HG03135 (cell line): ENCODE measurements around the gene TNFRSF8.
"Not testable (repeated sequence)": the region's sequence is repeated elsewhere in the genome, so short reads cannot be mapped to it uniquely, and the experiment has no call there.

Experiments used
- ATAC-seq: cut with Tn5 transposase; IDR thresholded peaks from one replicate; pipeline ENCODE4 v1.9.1; 2021; ENCODE audit warnings: mild to moderate bottlenecking, moderate library complexity; ENCODE audit not compliant: unreplicated experiment

Gene TNFRSF8

DNA sequence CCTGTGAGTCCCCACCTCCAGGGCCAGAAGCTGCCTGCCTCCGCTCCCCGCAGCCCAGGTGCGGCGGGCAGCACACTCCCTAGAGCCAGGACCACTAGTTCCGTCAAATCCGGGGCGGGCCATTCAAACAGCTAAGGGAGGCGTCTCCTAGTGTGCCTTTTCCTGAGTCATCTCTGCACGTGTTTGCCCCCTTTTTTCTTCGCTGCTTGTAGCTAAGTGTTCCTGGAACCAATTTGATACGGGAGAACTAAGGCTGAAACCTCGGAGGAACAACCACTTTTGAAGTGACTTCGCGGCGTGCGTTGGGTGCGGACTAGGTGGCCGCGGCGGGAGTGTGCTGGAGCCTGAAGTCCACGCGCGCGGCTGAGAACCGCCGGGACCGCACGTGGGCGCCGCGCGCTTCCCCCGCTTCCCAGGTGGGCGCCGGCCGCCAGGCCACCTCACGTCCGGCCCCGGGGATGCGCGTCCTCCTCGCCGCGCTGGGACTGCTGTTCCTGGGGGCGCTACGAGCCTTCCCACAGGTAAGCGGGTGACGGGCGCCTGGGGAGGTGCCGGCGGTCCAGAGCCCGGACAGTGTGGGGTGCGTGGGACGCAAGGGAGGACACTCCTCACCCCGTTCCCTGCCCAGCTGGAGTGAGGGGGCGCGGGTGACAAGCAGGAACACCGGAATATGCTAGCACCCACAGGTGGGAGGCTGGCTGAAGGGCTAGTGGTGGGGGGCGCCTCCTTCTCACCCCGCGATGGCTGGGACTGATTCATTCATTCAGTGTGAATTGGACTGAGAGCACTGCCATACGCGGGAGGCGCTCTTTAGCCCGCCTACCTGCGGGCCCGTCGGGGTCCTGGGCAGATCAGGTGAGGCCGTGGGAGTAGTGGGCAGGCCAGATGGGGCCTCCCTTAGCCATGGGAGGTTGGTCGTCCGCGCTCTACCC is at the start of gene TNFRSF8:
TSS of gene TNFRSF8 (plus strand) at position 163 of the 932 bp plus-strand sequence. CDS start at position 459, 296 bp downstream.
- ATAC-seq, result no peak

DNA sequence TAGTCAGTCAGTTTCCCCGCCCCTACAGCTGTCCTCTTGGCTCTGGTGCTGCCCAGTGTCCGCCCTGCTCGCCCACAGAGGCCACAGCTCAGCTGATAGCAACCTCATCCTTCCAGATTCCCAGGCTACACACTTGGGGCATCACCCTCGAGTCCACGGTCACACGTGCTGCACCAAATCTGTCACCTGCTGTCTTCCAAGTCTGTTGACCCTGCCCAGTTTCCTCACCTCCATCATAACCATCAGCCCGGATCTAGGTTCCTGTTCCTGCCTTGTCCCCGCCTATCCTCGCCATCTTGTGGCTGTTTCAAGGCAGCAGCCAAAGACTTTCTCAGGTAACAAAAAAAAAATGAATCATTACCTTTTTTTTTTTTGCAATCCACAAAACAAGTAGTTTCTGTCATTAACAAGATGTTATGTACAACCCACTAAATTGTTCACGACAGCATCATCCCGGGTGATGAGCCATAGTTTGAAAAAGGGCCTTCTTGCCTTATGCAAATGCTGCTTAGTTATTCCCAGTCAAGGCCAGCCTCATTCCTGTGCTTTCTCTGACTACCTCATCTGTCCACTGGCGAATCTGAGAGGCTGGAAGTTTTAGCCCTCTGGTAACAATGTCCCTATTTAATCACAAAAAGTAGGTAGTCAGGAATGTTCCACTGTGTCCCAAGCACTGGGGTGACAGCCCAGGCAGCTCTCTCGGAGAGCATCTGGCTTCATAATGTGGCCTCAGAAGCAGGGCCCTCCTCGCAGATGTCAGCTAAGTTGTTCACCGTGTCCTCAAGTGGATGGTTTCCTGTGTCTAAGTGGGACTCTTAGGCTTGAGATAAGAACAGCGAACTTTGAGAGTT is 48.7 kb upstream of the TNFRSF8 start:
- no peak for ATAC-seq

DNA sequence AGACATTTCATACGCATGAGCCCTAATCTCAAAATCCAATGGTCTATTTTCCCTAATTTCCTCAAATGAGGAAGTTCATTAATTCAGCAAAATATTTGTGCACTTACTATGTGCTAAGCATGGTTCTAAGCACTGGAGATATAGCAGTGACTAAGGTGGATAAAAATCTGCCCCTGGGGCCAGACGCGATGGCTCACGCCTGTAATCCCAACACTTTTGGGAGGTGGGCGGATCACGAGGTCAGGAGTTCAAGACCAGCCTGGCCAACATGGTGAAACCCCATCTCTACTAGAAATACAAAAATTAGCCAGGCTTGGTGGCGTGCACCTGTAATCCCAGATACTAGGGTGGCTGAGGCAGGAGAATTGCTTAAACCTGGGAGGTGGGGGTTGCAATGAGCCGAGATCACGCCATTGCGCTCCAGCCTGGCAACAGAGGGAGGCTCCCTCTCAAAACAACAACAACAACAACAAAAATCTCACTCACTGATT is 48.1 kb upstream of the TNFRSF8 start:
- no peak for ATAC-seq

DNA sequence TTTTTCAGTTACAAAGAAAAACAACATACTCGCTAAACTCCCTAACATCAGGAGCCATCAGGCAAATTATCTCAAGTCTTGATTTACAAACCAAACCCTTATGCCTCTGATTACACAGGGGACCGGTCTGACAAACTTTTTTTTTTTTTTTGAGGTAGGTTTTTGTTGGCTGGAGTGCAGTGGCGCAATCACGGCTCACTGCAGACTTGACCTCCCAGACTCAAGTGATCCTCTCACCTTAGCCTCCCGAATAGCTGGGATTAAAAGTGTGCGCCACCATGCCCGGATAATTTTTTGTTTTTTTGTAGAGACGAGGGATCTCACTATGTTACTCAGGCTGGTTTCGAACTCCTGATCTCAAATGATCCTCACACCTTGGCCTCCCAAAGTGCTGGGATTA is 47.6 kb upstream of the TNFRSF8 start:
- no peak for ATAC-seq

DNA sequence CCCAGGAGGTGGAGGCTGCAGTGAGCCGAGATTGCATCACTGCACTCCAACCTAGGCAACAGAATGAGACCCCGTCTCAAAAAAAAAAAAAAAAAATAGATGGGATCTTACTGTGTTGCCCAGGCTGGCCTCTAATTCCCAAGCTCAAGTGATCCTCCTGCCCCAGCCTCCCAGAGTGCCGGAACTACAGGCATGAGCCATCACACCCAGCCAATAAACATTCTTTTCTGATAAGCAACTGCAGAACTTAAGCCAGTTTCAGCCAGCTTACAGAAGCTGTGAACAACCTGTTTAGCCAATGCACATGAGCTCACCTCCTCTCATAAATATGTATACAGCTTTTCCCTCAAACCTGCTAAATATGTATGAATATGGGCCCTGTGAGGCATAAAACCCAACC is 46.9 kb upstream of the TNFRSF8 start:
- ATAC-seq, result no peak

DNA sequence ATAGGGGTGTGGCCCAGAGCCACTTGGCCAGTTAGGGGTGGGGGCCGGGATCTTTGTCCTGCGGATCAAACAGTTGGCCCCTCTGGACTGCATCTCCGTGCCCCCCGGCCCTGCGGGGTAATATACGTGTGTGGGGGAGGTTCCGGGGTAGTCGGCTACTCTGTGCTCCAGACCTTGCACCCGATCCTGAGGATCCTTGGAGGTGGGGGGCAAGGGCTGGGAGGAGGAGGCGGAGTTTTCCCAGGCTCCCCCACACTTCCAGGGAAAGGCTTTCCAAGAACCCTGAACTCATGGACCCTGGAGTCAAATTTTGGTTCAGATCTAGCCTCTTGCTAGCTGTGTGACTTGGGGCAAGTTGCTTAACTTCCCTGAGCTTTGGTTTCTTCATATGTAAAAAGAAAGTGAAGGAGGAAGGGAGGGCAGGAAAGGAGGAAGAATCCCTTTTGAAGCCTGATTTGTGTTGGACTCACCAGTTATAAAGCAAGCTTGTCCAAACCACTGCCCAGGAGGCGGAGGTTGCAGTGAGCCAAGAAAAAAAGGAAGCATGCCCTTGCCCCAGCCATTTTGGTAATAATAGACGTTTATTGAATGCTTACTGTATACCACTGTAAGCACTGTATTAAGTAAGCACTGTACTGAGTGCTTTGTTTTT is 43.1 kb upstream of the TNFRSF8 start:
- ATAC-seq, result no peak

DNA sequence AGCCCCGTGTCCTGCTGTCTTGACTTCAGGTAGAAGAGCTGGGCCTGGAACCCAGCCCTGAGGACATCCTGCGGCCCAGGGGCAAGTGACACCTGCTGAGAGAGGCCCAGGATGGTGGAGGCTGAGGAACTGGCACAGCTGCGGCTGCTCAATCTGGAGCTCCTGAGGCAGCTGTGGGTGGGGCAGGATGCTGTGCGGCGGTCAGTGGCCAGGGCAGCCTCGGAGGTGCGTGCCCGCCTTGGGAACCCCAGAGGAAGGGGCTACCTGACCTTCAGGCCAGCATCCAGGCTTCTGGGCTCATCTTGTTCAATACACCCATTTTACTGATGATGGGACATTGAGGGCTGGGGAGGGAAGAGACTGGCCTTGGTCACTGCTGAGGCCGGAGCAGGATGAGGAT is 41.5 kb upstream of the TNFRSF8 start:
- no peak for ATAC-seq

DNA sequence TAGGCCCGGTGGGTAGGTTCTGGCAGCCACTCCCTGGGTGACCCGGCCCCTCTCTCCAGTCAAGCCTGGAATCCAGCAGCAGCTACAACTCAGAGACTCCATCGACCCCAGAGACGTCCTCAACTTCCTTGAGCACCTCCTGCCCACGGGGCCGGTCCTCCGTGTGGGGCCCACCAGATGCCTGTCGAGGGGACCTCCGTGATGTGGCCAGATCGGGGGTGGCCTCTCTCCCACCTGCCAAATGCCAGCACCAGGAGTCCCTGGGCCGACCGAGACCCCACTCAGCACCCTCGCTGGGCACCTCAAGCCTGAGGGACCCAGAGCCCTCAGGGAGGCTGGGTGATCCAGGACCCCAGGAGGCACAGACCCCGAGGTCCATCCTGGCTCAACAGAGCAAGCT is 41.1 kb upstream of the TNFRSF8 start:
- no peak for ATAC-seq

DNA sequence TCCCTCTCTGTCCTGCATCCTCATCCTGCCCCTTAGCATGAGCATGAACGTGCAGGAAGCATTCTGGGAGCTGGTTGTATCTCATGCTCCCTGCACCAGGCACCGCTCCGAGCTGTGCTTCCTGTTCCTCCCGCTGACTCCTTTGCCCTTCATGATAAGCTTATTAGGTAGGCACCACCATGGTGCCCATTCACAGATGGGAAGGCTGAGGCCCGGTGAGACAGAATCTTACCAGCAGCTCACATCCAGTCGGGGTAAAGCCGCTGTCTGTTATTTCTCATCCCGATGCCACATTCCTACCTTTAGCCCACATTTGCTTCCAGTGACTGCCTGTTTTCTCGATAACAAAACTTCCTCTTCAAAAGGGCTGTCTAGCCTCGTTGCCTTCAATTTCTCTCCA is 36.5 kb upstream of the TNFRSF8 start:
- no peak for ATAC-seq

DNA sequence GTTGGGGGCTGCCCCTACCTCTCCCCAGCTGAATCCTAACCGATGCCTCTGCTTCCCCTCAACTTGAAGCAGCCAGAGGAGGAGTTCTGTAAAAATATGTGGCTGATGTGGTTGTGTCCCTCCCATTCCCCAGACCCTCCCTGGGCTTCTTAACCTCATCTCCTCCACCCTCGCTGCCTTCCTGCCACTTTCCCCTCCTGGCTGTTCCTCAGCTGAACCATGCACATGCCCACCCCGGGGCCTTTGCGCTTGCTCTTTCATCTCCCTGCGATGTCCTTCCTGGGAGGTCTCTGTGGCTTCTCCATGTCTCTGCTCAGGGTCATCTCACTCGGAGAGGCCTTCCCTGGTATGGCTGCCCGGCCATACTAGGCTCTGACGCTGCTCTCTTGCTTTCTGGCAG is 34.9 kb upstream of the TNFRSF8 start:
- no peak for ATAC-seq

DNA sequence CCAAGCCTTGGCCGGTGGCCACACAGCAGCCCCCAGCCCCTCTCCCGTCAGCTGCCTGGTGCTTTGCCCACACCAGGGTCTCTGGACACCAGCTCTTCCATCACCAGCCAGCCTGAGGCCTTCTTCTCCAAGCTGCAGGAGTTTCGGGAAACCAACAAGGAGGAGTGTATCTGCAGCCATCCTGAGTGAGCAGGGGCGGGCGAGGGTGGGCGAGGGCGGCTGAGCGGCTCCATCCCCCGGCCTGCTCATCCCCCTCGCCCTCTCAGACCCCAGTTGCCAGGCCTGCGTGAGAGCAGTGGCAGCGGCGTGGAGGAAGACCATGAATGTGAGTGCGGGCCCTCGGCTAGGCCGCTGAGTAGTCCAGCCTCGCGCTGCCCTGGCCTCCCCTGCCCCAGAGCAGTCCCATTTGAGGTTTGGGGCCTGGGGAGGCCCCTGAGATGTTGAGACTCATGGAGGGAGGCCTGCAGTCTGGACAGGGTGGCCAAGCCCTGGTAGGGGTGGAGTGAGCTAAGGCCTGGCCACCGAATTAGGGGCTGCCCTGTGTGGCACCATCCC is 34.1 kb upstream of the TNFRSF8 start:
- no peak for ATAC-seq

DNA sequence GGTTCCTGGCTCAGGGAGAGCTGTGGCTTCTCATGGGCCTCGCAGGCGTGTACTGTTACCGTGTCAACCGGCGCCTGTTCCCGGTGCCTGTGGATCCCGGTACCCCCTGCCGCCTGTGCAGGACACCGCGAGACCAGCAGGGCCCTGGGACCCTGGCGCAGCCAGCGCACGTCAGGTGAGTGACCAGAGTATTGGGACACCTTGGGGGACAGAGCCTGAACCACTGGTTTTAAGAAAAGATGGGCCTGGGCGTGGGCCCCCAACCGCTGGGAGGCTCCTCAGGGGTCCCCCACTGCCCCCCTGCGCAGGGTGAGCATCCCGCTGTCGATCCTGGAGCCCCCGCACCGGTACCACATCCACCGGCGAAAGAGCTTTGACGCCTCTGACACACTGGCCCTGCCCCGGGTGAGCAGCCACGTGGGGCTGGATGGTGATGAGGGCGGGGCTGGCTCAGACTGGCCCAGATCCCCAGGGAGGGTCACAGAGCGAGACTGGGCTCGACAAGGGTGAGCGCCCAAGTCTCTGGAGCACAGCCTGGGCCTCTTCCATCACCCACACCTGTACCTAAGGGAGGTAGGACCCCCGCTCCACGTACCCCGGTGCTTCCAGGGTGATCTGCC is 33.3 kb upstream of the TNFRSF8 start:
- ATAC-seq, result no peak

DNA sequence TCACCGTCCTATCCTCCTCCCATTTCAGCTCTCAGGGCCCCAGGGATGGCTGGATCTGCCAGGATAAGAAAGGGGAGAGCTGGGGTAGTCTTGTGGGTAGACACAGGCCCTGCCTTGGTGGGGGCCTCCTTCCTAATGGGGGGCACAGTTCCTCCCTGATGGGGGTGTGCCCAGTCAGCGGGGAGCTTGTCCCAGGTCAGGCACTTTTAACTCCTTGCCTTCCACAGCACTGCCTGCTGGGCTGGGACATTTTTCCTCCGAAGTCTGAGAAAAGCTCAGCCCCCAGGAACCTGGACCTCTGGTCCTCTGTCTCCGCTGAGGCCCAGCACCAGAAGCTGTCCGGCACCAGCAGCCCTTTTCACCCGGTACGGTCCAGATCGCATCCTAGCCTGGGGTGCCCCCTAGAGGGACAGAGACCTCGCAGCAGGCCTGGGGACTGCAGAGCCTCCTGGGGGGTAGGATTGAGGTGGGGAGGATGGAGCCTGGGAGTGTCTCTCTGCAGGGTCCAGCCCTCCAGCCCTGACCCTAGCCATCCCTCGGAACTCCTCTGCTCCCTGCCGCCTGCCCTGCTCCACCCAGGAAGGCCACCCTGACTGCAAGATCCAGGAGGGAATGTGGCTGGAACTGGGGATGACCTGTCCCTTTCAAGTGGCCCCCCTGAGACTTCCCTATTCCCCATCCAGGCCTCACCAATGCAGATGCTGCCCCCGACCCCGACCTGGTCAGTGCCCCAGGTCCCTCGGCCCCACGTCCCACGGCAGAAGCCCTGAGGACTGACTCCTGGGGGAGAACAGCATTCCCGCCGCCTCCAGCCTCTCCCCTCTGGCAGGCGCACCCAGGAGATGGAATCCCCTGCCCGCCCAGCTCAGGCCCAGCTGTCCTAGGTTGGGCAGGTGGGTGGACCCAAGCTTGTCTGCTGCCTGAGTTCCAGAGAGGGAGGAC is 31.8 kb upstream of the TNFRSF8 start:
- ATAC-seq, result no peak

DNA sequence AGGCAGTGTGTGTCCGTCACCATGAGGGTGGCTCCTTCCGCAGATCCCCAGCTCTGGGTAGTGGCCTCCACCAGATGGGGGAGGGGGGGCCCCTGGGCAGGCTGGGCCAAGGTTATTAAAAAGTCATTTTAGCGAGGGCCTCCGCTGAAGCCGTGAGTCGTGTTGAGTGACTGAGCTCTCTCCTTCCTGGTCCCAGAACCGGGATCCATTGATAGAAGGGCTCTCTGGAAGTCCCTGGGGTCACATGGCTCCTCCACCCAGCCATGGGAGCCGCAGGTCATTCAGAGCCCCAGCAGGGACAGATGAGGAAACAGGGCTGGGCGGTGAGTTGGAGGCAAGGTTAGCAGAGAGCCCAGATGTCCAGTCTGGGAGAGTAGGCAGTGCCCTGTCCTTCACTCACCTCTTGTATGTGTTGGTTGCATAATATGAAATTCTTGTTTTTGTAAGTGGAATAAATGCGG is 30.9 kb upstream of the TNFRSF8 start:
- ATAC-seq, result no peak

DNA sequence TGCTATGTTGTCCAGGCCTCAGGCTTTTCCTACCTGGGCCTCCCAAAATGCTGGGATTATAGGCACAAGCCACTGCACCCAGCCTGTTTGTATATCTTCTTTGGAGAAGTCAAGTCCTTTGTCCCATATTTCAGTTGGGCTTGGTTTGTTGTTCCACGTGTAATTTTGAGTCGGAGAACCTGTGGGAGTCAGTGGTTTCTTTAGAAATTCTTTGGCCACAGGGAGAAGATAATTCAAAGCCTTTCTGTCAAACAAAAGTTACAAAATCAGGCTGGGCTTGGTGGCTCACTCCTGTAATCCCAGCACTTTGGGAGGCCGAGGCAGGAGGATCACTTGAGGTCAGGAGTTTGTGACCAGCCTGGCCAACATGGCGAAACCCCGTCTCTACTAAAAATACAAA is 29.7 kb upstream of the TNFRSF8 start:
- ATAC-seq, result not testable (repeated sequence)

DNA sequence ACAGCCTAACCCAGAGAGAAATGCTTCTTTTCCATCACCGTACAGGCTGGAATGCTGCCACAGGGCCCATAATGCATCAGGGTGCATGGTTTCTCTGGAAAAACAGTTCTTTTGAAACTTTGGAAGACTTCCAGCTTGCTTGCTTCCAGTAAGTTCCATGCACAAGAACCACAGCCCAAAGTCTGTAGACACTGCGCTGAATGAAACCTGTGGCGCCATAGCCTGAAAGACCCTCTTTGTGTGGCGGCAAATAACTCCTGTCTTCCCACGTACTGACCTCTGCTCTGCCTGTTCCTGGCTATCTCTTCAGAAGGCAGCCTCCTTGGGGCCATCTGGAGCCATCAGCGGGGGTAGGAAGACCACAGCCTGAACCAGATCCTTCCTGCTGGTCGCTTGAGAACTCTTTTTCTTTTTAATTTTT is 28.7 kb upstream of the TNFRSF8 start:
- no peak for ATAC-seq

DNA sequence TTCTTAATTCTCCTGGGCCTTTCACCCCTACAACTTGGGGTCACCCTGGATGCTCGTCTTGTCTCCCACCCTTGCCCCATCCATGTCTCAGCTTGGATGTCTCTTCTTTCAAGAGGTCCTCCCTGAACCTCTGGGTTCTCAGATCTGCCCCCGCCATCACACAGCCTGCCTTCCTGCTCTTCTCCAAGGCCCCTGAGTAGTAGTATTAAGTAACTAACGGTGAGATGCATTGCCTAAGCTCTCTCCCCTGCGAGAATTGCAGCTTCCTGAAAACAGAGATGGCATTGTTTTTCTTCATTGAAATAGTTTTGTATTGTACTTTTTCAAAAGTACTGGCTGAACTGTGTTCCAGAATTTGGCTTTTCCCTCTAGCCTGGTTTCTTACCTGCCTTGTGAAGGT is 27.8 kb upstream of the TNFRSF8 start:
- ATAC-seq, result no peak

DNA sequence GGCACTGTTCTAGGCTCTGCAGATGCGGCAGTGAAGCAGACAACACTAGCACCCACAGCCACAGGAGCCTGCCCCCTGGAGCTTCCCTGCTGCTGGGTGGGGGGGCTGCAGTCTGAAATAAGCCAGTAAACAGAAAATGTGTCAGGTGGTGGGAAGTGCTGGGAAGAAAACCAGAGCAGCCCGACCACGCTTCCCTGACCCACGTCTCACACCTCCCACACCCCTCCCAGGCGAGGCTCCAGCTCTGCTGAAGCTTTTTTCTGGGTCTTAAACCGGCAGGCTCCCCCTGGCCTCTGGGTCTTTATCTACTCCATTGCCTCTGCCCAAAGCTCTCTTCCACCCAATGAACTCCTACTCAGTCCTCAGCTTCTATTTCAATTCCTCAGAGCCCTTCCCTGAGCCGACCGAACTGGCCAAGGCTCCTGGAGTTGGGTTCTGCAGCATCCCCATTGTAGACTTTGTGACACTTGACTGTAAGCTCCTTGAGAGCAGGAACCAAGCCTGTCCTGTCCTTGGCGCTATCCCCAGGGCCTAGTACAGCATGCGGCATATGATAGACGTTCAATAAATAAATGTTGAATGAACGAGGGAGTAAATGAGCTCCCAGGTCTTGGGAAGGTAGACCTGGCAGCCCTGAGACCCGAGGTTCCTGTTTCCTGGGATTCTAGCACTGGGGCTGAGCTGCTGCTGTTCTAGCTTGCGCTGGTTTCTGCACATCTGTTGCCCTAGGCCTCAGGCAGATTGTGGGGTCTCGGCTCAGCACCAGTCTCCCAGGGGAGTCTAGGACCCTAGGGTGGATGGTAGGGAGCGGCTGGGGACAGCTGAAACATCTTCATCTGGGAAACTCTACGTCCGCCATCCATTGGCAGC is 25.4 kb upstream of the TNFRSF8 start:
- no peak for ATAC-seq
